ENCODE measurements around the gene DNM1L. TPM values are rescaled to one million over a fixed set of nuclear protein-coding genes. Genes with fewer than 3 reads are reported as not detected.

DNM1L gene
- total RNA-seq, 1 experiment from 2014 or later = 112 TPM

GRCh38 chr12:32753605-32754004 lies 74.5 kb downstream of the DNM1L start:
- H4K20me1 ChIP-seq (ENCODE audit: insufficient read depth) = 0 out of 2 replicates have a peak, but pooled peaks cover 5% of the 10 kb centered on the region
- BruUV-seq (replicated peaks) = no TSS peak
- CTCF ChIA-PET = no interaction called here
- POLR2A ChIA-PET (ENCODE audit: unreplicated experiment) = interaction anchor here (0.5 kb wide), 1 partner anchor 1268 kb away, joined by 3 read pairs; no protein-coding TSS in a partner anchor
- H3K9me2 ChIP-seq (ENCODE audit: insufficient read depth) = no peaks in the 10 kb centered on the region
- H2AFZ ChIP-seq = no peak overlapping the region
- no peaks in the 10 kb centered on the region; the same call in 1 of the 2 replicates for H3K9me3 ChIP-seq (ENCODE audit: insufficient read depth, low read depth)
- peak overlapping the region; percentile 97 for H3K4me2 ChIP-seq
- TF ChIP-seq, protein P1, sequence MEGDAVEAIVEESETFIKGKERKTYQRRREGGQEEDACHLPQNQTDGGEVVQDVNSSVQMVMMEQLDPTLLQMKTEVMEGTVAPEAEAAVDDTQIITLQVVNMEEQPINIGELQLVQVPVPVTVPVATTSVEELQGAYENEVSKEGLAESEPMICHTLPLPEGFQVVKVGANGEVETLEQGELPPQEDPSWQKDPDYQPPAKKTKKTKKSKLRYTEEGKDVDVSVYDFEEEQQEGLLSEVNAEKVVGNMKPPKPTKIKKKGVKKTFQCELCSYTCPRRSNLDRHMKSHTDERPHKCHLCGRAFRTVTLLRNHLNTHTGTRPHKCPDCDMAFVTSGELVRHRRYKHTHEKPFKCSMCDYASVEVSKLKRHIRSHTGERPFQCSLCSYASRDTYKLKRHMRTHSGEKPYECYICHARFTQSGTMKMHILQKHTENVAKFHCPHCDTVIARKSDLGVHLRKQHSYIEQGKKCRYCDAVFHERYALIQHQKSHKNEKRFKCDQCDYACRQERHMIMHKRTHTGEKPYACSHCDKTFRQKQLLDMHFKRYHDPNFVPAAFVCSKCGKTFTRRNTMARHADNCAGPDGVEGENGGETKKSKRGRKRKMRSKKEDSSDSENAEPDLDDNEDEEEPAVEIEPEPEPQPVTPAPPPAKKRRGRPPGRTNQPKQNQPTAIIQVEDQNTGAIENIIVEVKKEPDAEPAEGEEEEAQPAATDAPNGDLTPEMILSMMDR (conservative IDR thresholded peaks at IDR 0.05) = no peak
- TF ChIP-seq EZH2 (IDR thresholded peaks at IDR 0.05; ENCODE audit: low read depth) = no peak
- peaks cover 31% of the 10 kb centered on the region for H3K79me2 ChIP-seq (ENCODE audit: low read depth)
- peaks cover 21% of the 10 kb centered on the region for H3K4me1 ChIP-seq (replicated peaks; ENCODE audit: insufficient read depth)
- peak overlapping the region; percentile 84 for H3K4me3 ChIP-seq
- DNase-seq = no peak
- H3K27me3 ChIP-seq (ENCODE audit: insufficient read depth, low read depth) = no peaks in the 10 kb centered on the region
- H3K36me3 ChIP-seq (ENCODE audit: low read depth) = peaks cover 47% of the 10 kb centered on the region
- intact Hi-C loops (cut with micrococcal nuclease; ENCODE audit: unreplicated experiment) = loop anchor here (2.0 kb wide), 2 partner anchors 75 to 143 kb away; partner anchors contain the start of genes DNM1L and PKP2
- peaks cover 16% of the 10 kb centered on the region; the same call in 1 of the 2 replicates for H3F3A ChIP-seq (ENCODE audit: insufficient read depth, low read depth)
- H3K27ac ChIP-seq = peak overlapping the region; percentile 91

GRCh38 chr12:32754111-32754510 lies 75.0 kb downstream of the DNM1L start:
- H3K4me3 ChIP-seq = peak overlapping the region; percentile 84
- peaks cover 31% of the 10 kb centered on the region for H3K79me2 ChIP-seq (ENCODE audit: low read depth)
- H3K27me3 ChIP-seq (ENCODE audit: insufficient read depth, low read depth) = no peaks in the 10 kb centered on the region
- DNase-seq = no peak
- no peaks in the 10 kb centered on the region for H3K9me2 ChIP-seq (ENCODE audit: insufficient read depth)
- no peak overlapping the region for H2AFZ ChIP-seq
- no peaks in the 10 kb centered on the region; the same call in 1 of the 2 replicates for H3K9me3 ChIP-seq (ENCODE audit: insufficient read depth, low read depth)
- TF ChIP-seq, protein P1 (conservative IDR thresholded peaks at IDR 0.05) = no peak
- no peak for TF ChIP-seq EZH2 (IDR thresholded peaks at IDR 0.05; ENCODE audit: low read depth)
- POLR2A ChIA-PET (ENCODE audit: unreplicated experiment) = interaction anchor here (0.6 to 0.7 kb wide), 2 partner anchors 74 to 1268 kb away, joined by 8 to 39 read pairs; no protein-coding TSS in a partner anchor
- H3K4me2 ChIP-seq = peak overlapping the region; percentile 97
- peaks cover 11% of the 10 kb centered on the region; the same call in 1 of the 2 replicates for H3F3A ChIP-seq (ENCODE audit: insufficient read depth, low read depth)
- peak overlapping the region; percentile 91 for H3K27ac ChIP-seq
- intact Hi-C loops (cut with micrococcal nuclease; ENCODE audit: unreplicated experiment) = loop anchor here (2.0 kb wide), 2 partner anchors 75 to 143 kb away; partner anchors contain the start of genes DNM1L and PKP2
- 0 out of 2 replicates have a peak, but pooled peaks cover 5% of the 10 kb centered on the region for H4K20me1 ChIP-seq (ENCODE audit: insufficient read depth)
- H3K4me1 ChIP-seq (replicated peaks; ENCODE audit: insufficient read depth) = peaks cover 21% of the 10 kb centered on the region
- CTCF ChIA-PET = no interaction called here
- BruUV-seq (replicated peaks) = no TSS peak
- H3K36me3 ChIP-seq (ENCODE audit: low read depth) = peaks cover 43% of the 10 kb centered on the region

- Histone ChIP-seq H3K4me1 (replicated peaks; ENCODE audit: insufficient read depth) (peaks cover 21% of the 10 kb centered on the region), H2AFZ (peak overlapping the region; percentile 100), H4K20me1 (ENCODE audit: insufficient read depth) (0 out of 2 replicates have a peak, but pooled peaks cover 5% of the 10 kb centered on the region), H3K27ac (peak overlapping the region; percentile 91), H3K27me3 (ENCODE audit: insufficient read depth, low read depth) (no peaks in the 10 kb centered on the region), H3K4me2 (peak overlapping the region; percentile 97), H3K4me3 (peak overlapping the region; percentile 84), H3K9me3 (ENCODE audit: insufficient read depth, low read depth) (no peaks in the 10 kb centered on the region; the same call in 1 of the 2 replicates), H3K79me2 (ENCODE audit: low read depth) (peaks cover 31% of the 10 kb centered on the region), H3F3A (ENCODE audit: insufficient read depth, low read depth) (peaks cover 10% of the 10 kb centered on the region; the same call in 1 of the 2 replicates), H3K36me3 (ENCODE audit: low read depth) (peaks cover 32% of the 10 kb centered on the region), H3K9me2 (ENCODE audit: insufficient read depth) (no peaks in the 10 kb centered on the region)
- DNase-seq = peak; percentile 91 to 93
- CTCF ChIA-PET = interaction anchor here (0.7 to 1.9 kb wide), 11 partner anchors 166 to 1388 kb away, joined by 3 to 15 read pairs (median 5); partner anchors contain the start of gene ALG10
- TF ChIP-seq, protein P1 (conservative IDR thresholded peaks at IDR 0.05) = peak; percentile 87
- TF ChIP-seq EZH2 (IDR thresholded peaks at IDR 0.05; ENCODE audit: low read depth) = no peak
- intact Hi-C loops (cut with micrococcal nuclease; ENCODE audit: unreplicated experiment) = loop anchor here (1.0 to 5.0 kb wide), 11 partner anchors 76 to 1096 kb away; partner anchors contain the start of genes AMN1, DNM1L, ETFBKMT and PKP2
- BruUV-seq (replicated peaks) = no TSS peak
- POLR2A ChIA-PET (ENCODE audit: unreplicated experiment) = interaction anchor here (0.6 to 1.9 kb wide), 11 partner anchors 65 to 1267 kb away, joined by 3 to 14 read pairs (median 3); partner anchors contain the start of genes ALG10 and PKP2
Measured at GRCh38 chr12:32755051-32755653, 76.1 kb downstream of the DNM1L start.

Measured in PC-9 (cell line).